Measurements from ENCODE around the gene FKBP6. TPM values are rescaled to one million over a fixed set of nuclear protein-coding genes. Genes with fewer than 3 reads are reported as not detected.

The FKBP6 gene
- polyA plus RNA-seq, 1 donor (not counting 4 experiments of a cell fraction or from before 2014, with no cell fraction given), result not detected

- Histone ChIP-seq H2AFZ (ENCODE audit: control insufficient read depth, low read length) (no peak overlapping the region), H3K9ac (ENCODE audit: control insufficient read depth, extremely low read depth, insufficient read depth, low read length) (no peak overlapping the region), H3K79me2 (ENCODE audit: control insufficient read depth, insufficient read depth, low read length) (no peaks in the 10 kb centered on the region), H3K9me1 (ENCODE audit: control insufficient read depth, extremely low read depth, insufficient read depth, low read length) (no peaks in the 10 kb centered on the region), H3K27ac (ENCODE audit: control insufficient read depth, insufficient read depth, low read length) (no peak overlapping the region), H3K4me1 (ENCODE audit: control insufficient read depth, extremely low read depth, insufficient read depth, low read length) (no peaks in the 10 kb centered on the region), H3K36me3 (ENCODE audit: control insufficient read depth in 2 of 2, extremely low read depth in 1 of 2, insufficient read depth in 2 of 2, low read length in 2 of 2) (no peaks in the 10 kb centered on the region), H4K20me1 (ENCODE audit: control insufficient read depth, extremely low read depth, insufficient read depth, low read length) (no peaks in the 10 kb centered on the region), H3K4me3 (ENCODE audit: control insufficient read depth in 2 of 3, extremely low read depth in 1 of 3, insufficient read depth in 2 of 3, low read depth in 1 of 3, low read length in 3 of 3) (no peak overlapping the region), H3K9me3 (ENCODE audit: control insufficient read depth, low read depth, low read length) (no peaks in the 10 kb centered on the region), H3K4me2 (ENCODE audit: control insufficient read depth, extremely low read depth, insufficient read depth, low read depth, low read length) (no peak overlapping the region), H3K27me3 (ENCODE audit: control insufficient read depth, extremely low read depth, insufficient read depth, low read length) (peaks cover 16% of the 10 kb centered on the region)
- dilution Hi-C loops (cut with MboI; ENCODE audit: extremely low pct_ligation_motif_present, low sequenced_read_pairs), result no loop called here
- DNase-seq (ENCODE audit: low read depth, low spot score) (no peak), FAIRE-seq (no peak)
- no peak for TF ChIP-seq EZH2 (IDR thresholded peaks at IDR 0.05; ENCODE audit: low read length)
- TF ChIP-seq CTCF (optimal IDR thresholded peaks at IDR 0.05 in 1 of 3, IDR thresholded peaks at IDR 0.05 in 1 of 3, conservative IDR thresholded peaks at IDR 0.05 in 1 of 3; ENCODE audit: extremely low read depth in 1 of 3, insufficient read depth in 2 of 3, low read length in 3 of 3), result no peak
Measured at GRCh38 chr7:73338321-73338720, 10.4 kb downstream of the FKBP6 start.

DNA sequence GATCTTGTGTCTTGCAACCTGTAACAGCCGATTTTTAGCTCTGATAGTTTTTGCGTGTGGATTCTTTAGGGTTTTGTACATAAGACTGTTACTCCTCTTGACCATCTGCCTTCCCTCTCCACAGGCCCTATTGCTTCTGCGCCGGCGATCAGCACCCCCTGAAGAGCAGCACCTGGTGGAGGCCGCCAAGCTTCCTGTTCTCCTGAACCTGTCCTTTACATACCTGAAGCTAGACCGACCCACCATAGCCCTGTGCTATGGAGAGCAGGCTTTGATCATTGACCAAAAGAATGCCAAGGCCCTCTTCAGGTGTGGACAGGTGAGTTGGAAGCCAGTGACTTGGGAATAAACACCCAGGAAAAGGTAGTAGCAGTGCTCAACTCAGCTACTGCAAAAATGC, 12.6 kb downstream of the FKBP6 start:
- Histone ChIP-seq H3K4me3 (ENCODE audit: control insufficient read depth in 2 of 3, extremely low read depth in 1 of 3, insufficient read depth in 2 of 3, low read depth in 1 of 3, low read length in 3 of 3) (no peak overlapping the region), H3K79me2 (ENCODE audit: control insufficient read depth, insufficient read depth, low read length) (no peaks in the 10 kb centered on the region), H4K20me1 (ENCODE audit: control insufficient read depth, extremely low read depth, insufficient read depth, low read length) (no peaks in the 10 kb centered on the region), H2AFZ (ENCODE audit: control insufficient read depth, low read length) (no peak overlapping the region), H3K36me3 (ENCODE audit: control insufficient read depth in 2 of 2, extremely low read depth in 1 of 2, insufficient read depth in 2 of 2, low read length in 2 of 2) (no peaks in the 10 kb centered on the region), H3K9me3 (ENCODE audit: control insufficient read depth, low read depth, low read length) (no peaks in the 10 kb centered on the region), H3K4me2 (ENCODE audit: control insufficient read depth, extremely low read depth, insufficient read depth, low read depth, low read length) (no peak overlapping the region), H3K27ac (ENCODE audit: control insufficient read depth, insufficient read depth, low read length) (no peak overlapping the region), H3K4me1 (ENCODE audit: control insufficient read depth, extremely low read depth, insufficient read depth, low read length) (no peaks in the 10 kb centered on the region), H3K27me3 (ENCODE audit: control insufficient read depth, extremely low read depth, insufficient read depth, low read length) (peaks cover 10% of the 10 kb centered on the region), H3K9me1 (ENCODE audit: control insufficient read depth, extremely low read depth, insufficient read depth, low read length) (no peaks in the 10 kb centered on the region), H3K9ac (ENCODE audit: control insufficient read depth, extremely low read depth, insufficient read depth, low read length) (no peak overlapping the region)
- TF ChIP-seq EZH2 (IDR thresholded peaks at IDR 0.05; ENCODE audit: low read length) (no peak), CTCF (optimal IDR thresholded peaks at IDR 0.05 in 1 of 3, IDR thresholded peaks at IDR 0.05 in 1 of 3, conservative IDR thresholded peaks at IDR 0.05 in 1 of 3; ENCODE audit: extremely low read depth in 1 of 3, insufficient read depth in 2 of 3, low read length in 3 of 3) (no peak)
- dilution Hi-C loops (cut with MboI; ENCODE audit: extremely low pct_ligation_motif_present, low sequenced_read_pairs), result no loop called here
- DNase-seq (ENCODE audit: low read depth, low spot score) (no peak), FAIRE-seq (no peak)

Data from keratinocyte (primary cell).